K562 (cell line): ENCODE data around the gene FMNL3. TPM values are rescaled to one million over a fixed set of nuclear protein-coding genes. Genes with fewer than 3 reads are reported as not detected.

Experiments used
- ARID1B ChIP-seq: fragments of 450-650 bp; IDR thresholded peaks from 2 replicates; pipeline ENCODE4 v1.6.1; 2016; ENCODE audit warnings: antibody characterized with exemption, mild to moderate bottlenecking, inconsistent platforms
- CBX3 ChIP-seq, 2 experiments: IDR thresholded peaks; 1 replicate in 1 of 2; 2 replicates in 1 of 2; pipeline ENCODE4 v1.6.1; 2012; ENCODE audit warnings: inconsistent platforms in 2 of 2, low read length in 2 of 2, borderline replicate concordance in 1 of 2, control low read depth in 1 of 2
- MIER1 ChIP-seq: fragments of 450-650 bp; IDR thresholded peaks from 2 replicates; pipeline ENCODE4 v1.6.1; 2016; ENCODE audit warnings: antibody characterized with exemption, mild to moderate bottlenecking, low read depth
- NEUROD1 ChIP-seq: fragments of 150-350 bp; IDR thresholded peaks from 2 replicates; pipeline ENCODE4 v1.6.1; 2014; ENCODE audit warnings: borderline replicate concordance, low read length, low read depth; ENCODE audit not compliant: partially characterized antibody
- NR2C1 ChIP-seq, 2 experiments: fragments of 450-650 bp; IDR thresholded peaks; 2 replicates each; pipeline ENCODE4 v1.6.1; 2017; ENCODE audit warnings: mild to moderate bottlenecking in 2 of 2, antibody characterized with exemption in 1 of 2, inconsistent platforms in 1 of 2, missing compliant biosample characterization in 1 of 2, missing genetic modification characterization in 1 of 2
- NR2F6 ChIP-seq: fragments of 450-650 bp; formaldehyde crosslinking; IDR thresholded peaks from 2 replicates; pipeline ENCODE4 v1.4.0; 2020; ENCODE audit warnings: mild to moderate bottlenecking
- PHF20 ChIP-seq: fragments of 450-650 bp; IDR thresholded peaks from 2 replicates; pipeline ENCODE4 v1.6.1; 2018; ENCODE audit not compliant: partially characterized antibody
- POLR2H ChIP-seq: IDR thresholded peaks from 2 replicates; pipeline ENCODE4 v1.6.1; 2016; ENCODE audit warnings: missing genetic modification characterization, low read depth, mild to moderate bottlenecking, control low read depth, missing compliant biosample characterization, moderate library complexity
- RFX1 ChIP-seq: fragments of 450-650 bp; IDR thresholded peaks from 2 replicates; pipeline ENCODE4 v1.6.1; 2016; ENCODE audit warnings: mild to moderate bottlenecking, moderate library complexity
- SP2 ChIP-seq: IDR thresholded peaks from 2 replicates; pipeline ENCODE4 v1.6.1; 2011; ENCODE audit warnings: mild to moderate bottlenecking, low read depth, low read length, moderate library complexity; ENCODE audit not compliant: poor library complexity, severe bottlenecking; ENCODE audit errors: extremely low read depth
- SPI1 ChIP-seq: IDR thresholded peaks from 2 replicates; pipeline ENCODE4 v1.6.1; 2011; ENCODE audit warnings: low read depth, low read length, control low read depth, borderline replicate concordance
- ZSCAN32 ChIP-seq: fragments of 450-650 bp; formaldehyde crosslinking; IDR thresholded peaks from 2 replicates; pipeline ENCODE4 v1.4.0; 2020; ENCODE audit warnings: mild to moderate bottlenecking, moderate library complexity
- polyA plus RNA-seq, 8 experiments: library from polyadenylated mRNA; depleted of rRNA in 4 of 8; stranded (reverse) in 5 of 8; unstranded in 3 of 8; fragments of >200 nt; fragmentation: Nextera tagmentation in 2 of 8; fragmentation: Illumina TruSeq in 1 of 8; extraction: Ambion mirVana in 2 of 8; extraction: Trizol in 1 of 8; gene quantifications; 2 replicates each; pipeline versions ENCODE4 v1.2.1 to v1.2.3, GENCODE V29; 2011 to 2014; ENCODE audit warnings: inconsistent platforms in 1 of 8, missing spikeins in 1 of 8
- total RNA-seq, 7 experiments: library from RNA; depleted of rRNA in 6 of 7; stranded (reverse); fragments of >200 nt in 6 of 7; fragmentation: Illumina TruSeq in 2 of 7; extraction: Trizol in 2 of 7; gene quantifications; 2 replicates each; pipeline versions ENCODE4 v1.2.1 to v1.2.3, GENCODE V29; 2011 to 2021; ENCODE audit warnings: low replicate concordance in 1 of 7
- TF ChIP-seq, protein P1 (sequence below): fragments of 200-800 bp; sonication (Bioruptor generic); IDR thresholded peaks from 2 replicates; pipeline ENCODE4 v1.6.1; 2017; ENCODE audit warnings: missing genetic modification characterization, missing compliant biosample characterization
- TF ChIP-seq, protein P2 (sequence below): fragments of 250-450 bp; sonication (Bioruptor Pico); IDR thresholded peaks from 2 replicates; pipeline ENCODE4 v1.5.0; 2021; ENCODE audit warnings: mild to moderate bottlenecking, borderline replicate concordance
- TF ChIP-seq, protein P3 (sequence below): sonication (generic); formaldehyde crosslinking; IDR thresholded peaks from 2 replicates; pipeline ENCODE4 v1.4.0; 2020; ENCODE audit warnings: mild to moderate bottlenecking, missing genetic modification reagents
- TF ChIP-seq, protein P4 (sequence below): sonication (generic); formaldehyde crosslinking; IDR thresholded peaks from 2 replicates; pipeline ENCODE4 v1.8.0; 2022; ENCODE audit warnings: mild to moderate bottlenecking, missing genetic modification reagents
- TF ChIP-seq, protein P5 (sequence below): fragments of 450-650 bp; formaldehyde crosslinking; IDR thresholded peaks from 2 replicates; pipeline ENCODE4 v1.4.0; 2022; ENCODE audit warnings: missing genetic modification characterization

Gene FMNL3
- total and polyA plus RNA-seq, 9 of the 15 experiments (the other 6 are each of a cell fraction or from before 2014, with no cell fraction given) = 0.49 to 14.4 (median 6.8) TPM

DNA sequence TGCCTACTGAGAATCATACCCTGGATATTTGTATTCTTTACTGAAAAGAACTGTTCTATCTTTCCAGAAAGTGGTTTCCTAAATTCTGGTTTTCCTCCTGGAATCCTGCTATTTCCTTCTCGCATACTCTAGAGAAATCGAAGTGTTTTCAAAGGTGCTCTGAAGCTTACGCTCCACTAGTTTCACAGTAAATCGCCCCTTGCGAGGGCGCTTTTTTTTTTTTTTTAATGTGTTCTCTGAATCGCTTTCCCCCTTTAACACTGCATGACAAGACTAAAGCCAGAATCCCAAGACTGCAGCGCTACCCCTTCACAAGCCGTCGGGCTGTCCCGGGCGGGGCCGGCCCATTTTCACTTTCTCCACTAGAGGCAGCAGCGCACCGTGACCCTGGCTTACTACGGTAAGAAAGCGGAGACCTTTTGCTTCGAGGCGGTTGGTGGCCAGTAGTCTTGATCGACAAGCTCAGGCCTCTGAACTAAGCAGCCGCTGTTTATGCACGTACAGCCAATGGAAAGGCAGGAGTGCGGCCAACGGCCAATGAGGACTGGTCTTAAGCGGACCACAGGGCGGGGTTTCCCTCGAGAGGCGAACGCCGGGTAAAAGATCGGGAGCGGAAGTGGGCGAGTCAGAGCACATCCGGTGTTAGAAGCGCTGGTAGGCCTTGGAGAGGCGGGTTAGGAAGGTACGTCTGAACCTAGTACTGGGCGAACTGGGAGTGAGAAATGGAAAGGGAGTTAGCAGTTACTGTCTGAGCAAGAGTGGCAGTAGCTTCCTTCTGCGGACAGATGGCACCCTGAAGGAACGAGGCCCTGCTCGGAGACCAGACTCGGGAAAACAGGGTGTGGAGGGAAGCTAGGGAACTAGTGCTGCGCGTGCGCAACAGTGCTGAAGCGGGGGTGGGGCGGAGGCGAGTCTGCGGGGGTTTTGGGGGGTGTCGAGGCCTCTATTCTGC lies 34.0 kb upstream of the FMNL3 start, which contains the start of gene TMBIM6 (continued):
- peak; percentile 52 for TF ChIP-seq SP2
- peak; percentile 94 for TF ChIP-seq SPI1
- TF ChIP-seq, protein P1, sequence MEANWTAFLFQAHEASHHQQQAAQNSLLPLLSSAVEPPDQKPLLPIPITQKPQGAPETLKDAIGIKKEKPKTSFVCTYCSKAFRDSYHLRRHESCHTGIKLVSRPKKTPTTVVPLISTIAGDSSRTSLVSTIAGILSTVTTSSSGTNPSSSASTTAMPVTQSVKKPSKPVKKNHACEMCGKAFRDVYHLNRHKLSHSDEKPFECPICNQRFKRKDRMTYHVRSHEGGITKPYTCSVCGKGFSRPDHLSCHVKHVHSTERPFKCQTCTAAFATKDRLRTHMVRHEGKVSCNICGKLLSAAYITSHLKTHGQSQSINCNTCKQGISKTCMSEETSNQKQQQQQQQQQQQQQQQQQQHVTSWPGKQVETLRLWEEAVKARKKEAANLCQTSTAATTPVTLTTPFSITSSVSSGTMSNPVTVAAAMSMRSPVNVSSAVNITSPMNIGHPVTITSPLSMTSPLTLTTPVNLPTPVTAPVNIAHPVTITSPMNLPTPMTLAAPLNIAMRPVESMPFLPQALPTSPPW = peak; percentile 75
- TF ChIP-seq, protein P2, sequence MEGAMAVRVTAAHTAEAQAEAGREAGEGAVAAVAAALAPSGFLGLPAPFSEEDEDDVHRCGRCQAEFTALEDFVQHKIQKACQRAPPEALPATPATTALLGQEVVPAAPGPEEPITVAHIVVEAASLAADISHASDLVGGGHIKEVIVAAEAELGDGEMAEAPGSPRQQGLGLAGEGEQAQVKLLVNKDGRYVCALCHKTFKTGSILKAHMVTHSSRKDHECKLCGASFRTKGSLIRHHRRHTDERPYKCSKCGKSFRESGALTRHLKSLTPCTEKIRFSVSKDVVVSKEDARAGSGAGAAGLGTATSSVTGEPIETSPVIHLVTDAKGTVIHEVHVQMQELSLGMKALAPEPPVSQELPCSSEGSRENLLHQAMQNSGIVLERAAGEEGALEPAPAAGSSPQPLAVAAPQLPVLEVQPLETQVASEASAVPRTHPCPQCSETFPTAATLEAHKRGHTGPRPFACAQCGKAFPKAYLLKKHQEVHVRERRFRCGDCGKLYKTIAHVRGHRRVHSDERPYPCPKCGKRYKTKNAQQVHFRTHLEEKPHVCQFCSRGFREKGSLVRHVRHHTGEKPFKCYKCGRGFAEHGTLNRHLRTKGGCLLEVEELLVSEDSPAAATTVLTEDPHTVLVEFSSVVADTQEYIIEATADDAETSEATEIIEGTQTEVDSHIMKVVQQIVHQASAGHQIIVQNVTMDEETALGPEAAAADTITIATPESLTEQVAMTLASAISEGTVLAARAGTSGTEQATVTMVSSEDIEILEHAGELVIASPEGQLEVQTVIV (CRISPR knock-in tag) = no peak
- peak; percentile 87 for TF ChIP-seq PHF20
- TF ChIP-seq POLR2H (tag) = peak; percentile 98
- TF ChIP-seq RFX1 = no peak
- TF ChIP-seq, protein P3, sequence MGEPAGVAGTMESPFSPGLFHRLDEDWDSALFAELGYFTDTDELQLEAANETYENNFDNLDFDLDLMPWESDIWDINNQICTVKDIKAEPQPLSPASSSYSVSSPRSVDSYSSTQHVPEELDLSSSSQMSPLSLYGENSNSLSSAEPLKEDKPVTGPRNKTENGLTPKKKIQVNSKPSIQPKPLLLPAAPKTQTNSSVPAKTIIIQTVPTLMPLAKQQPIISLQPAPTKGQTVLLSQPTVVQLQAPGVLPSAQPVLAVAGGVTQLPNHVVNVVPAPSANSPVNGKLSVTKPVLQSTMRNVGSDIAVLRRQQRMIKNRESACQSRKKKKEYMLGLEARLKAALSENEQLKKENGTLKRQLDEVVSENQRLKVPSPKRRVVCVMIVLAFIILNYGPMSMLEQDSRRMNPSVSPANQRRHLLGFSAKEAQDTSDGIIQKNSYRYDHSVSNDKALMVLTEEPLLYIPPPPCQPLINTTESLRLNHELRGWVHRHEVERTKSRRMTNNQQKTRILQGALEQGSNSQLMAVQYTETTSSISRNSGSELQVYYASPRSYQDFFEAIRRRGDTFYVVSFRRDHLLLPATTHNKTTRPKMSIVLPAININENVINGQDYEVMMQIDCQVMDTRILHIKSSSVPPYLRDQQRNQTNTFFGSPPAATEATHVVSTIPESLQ (CRISPR knock-in tag) = peak; percentile 96
- TF ChIP-seq CBX3 (IDR thresholded peaks at IDR 0.05; ENCODE audit: borderline replicate concordance in 1 of 2, low read length in 2 of 2) = peak in 1 of 2 experiments; percentile 80; a peak in 1 of 3 replicates
- TF ChIP-seq, protein P4, sequence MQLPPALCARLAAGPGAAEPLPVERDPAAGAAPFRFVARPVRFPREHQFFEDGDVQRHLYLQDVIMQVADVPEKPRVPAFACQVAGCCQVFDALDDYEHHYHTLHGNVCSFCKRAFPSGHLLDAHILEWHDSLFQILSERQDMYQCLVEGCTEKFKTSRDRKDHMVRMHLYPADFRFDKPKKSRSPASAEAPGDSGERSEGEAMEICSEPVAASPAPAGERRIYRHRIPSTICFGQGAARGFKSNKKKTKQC (CRISPR knock-in tag) = peak; percentile 82
- TF ChIP-seq MIER1 = 0 out of 2 replicates have a peak, but pooled peaks have one; percentile 35
- peak; percentile 47; the same call in 1 of the 2 replicates for TF ChIP-seq ARID1B
- peak; percentile 74 for TF ChIP-seq NEUROD1
- peak; percentile 87 for TF ChIP-seq NR2C1 (IDR thresholded peaks at IDR 0.05)
- peak; percentile 77 for TF ChIP-seq NR2C1 (tag; IDR thresholded peaks at IDR 0.05)
- 0 out of 2 replicates have a peak, but pooled peaks have one; percentile 44 for TF ChIP-seq ZSCAN32
- peak; percentile 70; the same call in 1 of the 2 replicates for TF ChIP-seq NR2F6 (CRISPR knock-in tag)
- TF ChIP-seq, protein P5, sequence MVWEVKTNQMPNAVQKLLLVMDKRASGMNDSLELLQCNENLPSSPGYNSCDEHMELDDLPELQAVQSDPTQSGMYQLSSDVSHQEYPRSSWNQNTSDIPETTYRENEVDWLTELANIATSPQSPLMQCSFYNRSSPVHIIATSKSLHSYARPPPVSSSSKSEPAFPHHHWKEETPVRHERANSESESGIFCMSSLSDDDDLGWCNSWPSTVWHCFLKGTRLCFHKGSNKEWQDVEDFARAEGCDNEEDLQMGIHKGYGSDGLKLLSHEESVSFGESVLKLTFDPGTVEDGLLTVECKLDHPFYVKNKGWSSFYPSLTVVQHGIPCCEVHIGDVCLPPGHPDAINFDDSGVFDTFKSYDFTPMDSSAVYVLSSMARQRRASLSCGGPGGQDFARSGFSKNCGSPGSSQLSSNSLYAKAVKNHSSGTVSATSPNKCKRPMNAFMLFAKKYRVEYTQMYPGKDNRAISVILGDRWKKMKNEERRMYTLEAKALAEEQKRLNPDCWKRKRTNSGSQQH (CRISPR knock-in tag) = peak; percentile 72; the same call in 1 of the 2 replicates
